GM23248 (cell line): ENCODE results near the gene CNGB1.

Source experiments
- EZH2 ChIP-seq: fragments of 200-600 bp; sonication (generic); IDR thresholded peaks from 2 replicates; pipeline ENCODE4 v1.6.1; 2018; ENCODE audit warnings: antibody characterized with exemption, mild to moderate bottlenecking; ENCODE audit not compliant: insufficient read depth, poor library complexity, severe bottlenecking
- EZH2phosphoT487 ChIP-seq: fragments of 200-600 bp; sonication (generic); IDR thresholded peaks from 2 replicates; pipeline ENCODE4 v1.6.1; 2018; ENCODE audit warnings: antibody characterized with exemption, moderate library complexity, mild to moderate bottlenecking, low read depth; ENCODE audit not compliant: insufficient read depth

GRCh38 chr16:57956270-57956808 is 14.6 kb downstream of the CNGB1 start:
- TF ChIP-seq EZH2 (no peak), EZH2phosphoT487 (no peak)
